CD14-positive monocyte (primary cell): ENCODE results near the gene LUZP1. TPM values are rescaled to one million over a fixed set of nuclear protein-coding genes. Genes with fewer than 3 reads are reported as not detected.

Source experiments
- DNase-seq, 3 donors: peaks; one replicate each; pipeline ENCODE4 v3.0.0-alpha.2; 2011 to 2022
- H2AFZ ChIP-seq: 2 replicates; pipeline ENCODE4 v1.6.0; 2012; ENCODE audit warnings: mild to moderate bottlenecking, low read depth, low read length, inconsistent platforms; ENCODE audit not compliant: insufficient read depth, poor library complexity, severe bottlenecking
- H3K27ac ChIP-seq, 2 donors: 1 replicate in 1 of 2; 2 replicates in 1 of 2; pipeline ENCODE4 v1.5.1; 2012 to 2013; ENCODE audit warnings: low read length in 2 of 2, control low read depth in 1 of 2, inconsistent platforms in 1 of 2, low read depth in 1 of 2, mild to moderate bottlenecking in 1 of 2
- H3K27me3 ChIP-seq, 2 donors: one replicate each; pipeline versions ENCODE4 v1.6.0 to v1.6.1; 2011 to 2013; ENCODE audit warnings: low read length in 2 of 2; ENCODE audit not compliant: control insufficient read depth in 2 of 2, insufficient read depth in 2 of 2
- H3K36me3 ChIP-seq, 2 donors: replicated peaks in 1 of 2; 1 replicate in 1 of 2; 2 replicates in 1 of 2; pipeline versions ENCODE4 v1.5.1 to v1.6.1; 2012 to 2013; ENCODE audit warnings: low read length in 2 of 2, control low read depth in 1 of 2, inconsistent platforms in 1 of 2, mild to moderate bottlenecking in 1 of 2; ENCODE audit not compliant: insufficient read depth in 2 of 2, control insufficient read depth in 1 of 2
- H3K4me1 ChIP-seq, 2 donors: 1 replicate in 1 of 2; 2 replicates in 1 of 2; pipeline versions ENCODE4 v1.5.1 to v1.6.1; 2012 to 2013; ENCODE audit warnings: low read length in 2 of 2, control low read depth in 1 of 2, inconsistent platforms in 1 of 2, mild to moderate bottlenecking in 1 of 2, moderate library complexity in 1 of 2; ENCODE audit not compliant: insufficient read depth in 2 of 2, control insufficient read depth in 1 of 2
- H3K4me2 ChIP-seq: replicated peaks from 2 replicates; pipeline ENCODE3; 2012; ENCODE audit warnings: low read length, moderate library complexity, mild to moderate bottlenecking; ENCODE audit not compliant: poor library complexity, severe bottlenecking; ENCODE audit errors: extremely low read depth
- H3K4me3 ChIP-seq, 3 experiments: fragments of 200-600 bp in 1 of 3; sonication (generic) in 1 of 3; replicated peaks in 1 of 3; 1 replicate in 2 of 3; 2 replicates in 1 of 3; pipeline ENCODE4 v1.5.1; 2011 to 2013; ENCODE audit warnings: low read length in 3 of 3, mild to moderate bottlenecking in 3 of 3, control low read depth in 2 of 3, low read depth in 2 of 3, inconsistent platforms in 1 of 3, moderate library complexity in 1 of 3
- H3K79me2 ChIP-seq: 2 replicates; pipeline ENCODE4 v1.6.0; 2012; ENCODE audit warnings: mild to moderate bottlenecking, control low read depth, inconsistent platforms, low read length, moderate library complexity; ENCODE audit not compliant: insufficient read depth
- H3K9ac ChIP-seq: 2 replicates; pipeline ENCODE4 v1.6.0; 2017; ENCODE audit warnings: low read length, mild to moderate bottlenecking; ENCODE audit not compliant: insufficient read depth, poor library complexity, severe bottlenecking
- H3K9me3 ChIP-seq, 2 donors: replicated peaks in 1 of 2; 1 replicate in 1 of 2; 2 replicates in 1 of 2; pipeline versions ENCODE4 v1.5.1 to v1.6.1; 2012 to 2013; ENCODE audit warnings: low read length in 2 of 2, control low read depth in 1 of 2; ENCODE audit not compliant: control insufficient read depth in 1 of 2, insufficient read depth in 1 of 2
- H4K20me1 ChIP-seq: 2 replicates; pipeline ENCODE4 v1.6.0; 2012; ENCODE audit warnings: mild to moderate bottlenecking, low read length, control low read depth, moderate library complexity; ENCODE audit not compliant: insufficient read depth
- H3K27ac Mint-ChIP-seq, 7 donors: one replicate each; pipeline ENCODE4 v1.8.0; 2020; ENCODE audit warnings: mild to moderate bottlenecking in 7 of 7, mixed read lengths in 7 of 7, moderate library complexity in 6 of 7, inconsistent platforms in 2 of 7
- H3K27me3 Mint-ChIP-seq, 3 donors: one replicate each; pipeline ENCODE4 v1.8.0; 2021 to 2022; ENCODE audit warnings: low read depth in 3 of 3, mild to moderate bottlenecking in 3 of 3, mixed read lengths in 3 of 3, moderate library complexity in 3 of 3, inconsistent platforms in 1 of 3
- H3K36me3 Mint-ChIP-seq, 2 donors: one replicate each; pipeline ENCODE4 v1.8.0; 2020; ENCODE audit warnings: mixed read lengths in 2 of 2, inconsistent platforms in 1 of 2, mild to moderate bottlenecking in 1 of 2
- H3K4me1 Mint-ChIP-seq: one replicate; pipeline ENCODE4 v1.8.0; 2020; ENCODE audit warnings: mild to moderate bottlenecking, mixed read lengths
- H3K4me3 Mint-ChIP-seq, 2 donors: one replicate each; pipeline ENCODE4 v1.8.0; 2020; ENCODE audit warnings: mild to moderate bottlenecking in 2 of 2, mixed read lengths in 2 of 2, moderate library complexity in 1 of 2
- H3K9me3 Mint-ChIP-seq, 7 donors: one replicate each; pipeline ENCODE4 v1.8.0; 2020 to 2022; ENCODE audit warnings: mixed read lengths in 7 of 7, mild to moderate bottlenecking in 6 of 7, moderate library complexity in 6 of 7, inconsistent platforms in 2 of 7
- whole genome bisulfite sequencing: methylation state at CpG from one replicate; pipeline ENCODE4 v1.1.5; 2013; ENCODE audit warnings: missing lambda C conversion rate; ENCODE audit not compliant: insufficient coverage; 5-methylcytosine and 5-hydroxymethylcytosine counted together
- intact Hi-C, 2 donors: fragments of 100-400 bp; cut with micrococcal nuclease; formaldehyde crosslinking; loops; one replicate each; pipeline versions ENCODE4 v1.15.0 to v1.15.1; 2023
- polyA plus RNA-seq, 3 donors: library from polyadenylated mRNA; depleted of rRNA in 1 of 3; unstranded in 2 of 3; stranded (reverse) in 1 of 3; fragments of 300-500 nt in 2 of 3; fragments of >200 nt in 1 of 3; fragmentation: Illumina TruSeq in 2 of 3; gene quantifications; 1 replicate in 2 of 3; 2 replicates in 1 of 3; pipeline ENCODE4 v1.2.3, GENCODE V29; 2012 to 2021
- TF ChIP-seq, protein P1 (sequence below): fragments of 200-600 bp; IDR thresholded peaks from one replicate; pipeline ENCODE4 v1.8.0; 2022; ENCODE audit warnings: antibody characterized with exemption, mild to moderate bottlenecking

Gene LUZP1
- polyA plus RNA-seq, 3 donors = 4.4 to 8.7 (median 5.8) TPM

DNA sequence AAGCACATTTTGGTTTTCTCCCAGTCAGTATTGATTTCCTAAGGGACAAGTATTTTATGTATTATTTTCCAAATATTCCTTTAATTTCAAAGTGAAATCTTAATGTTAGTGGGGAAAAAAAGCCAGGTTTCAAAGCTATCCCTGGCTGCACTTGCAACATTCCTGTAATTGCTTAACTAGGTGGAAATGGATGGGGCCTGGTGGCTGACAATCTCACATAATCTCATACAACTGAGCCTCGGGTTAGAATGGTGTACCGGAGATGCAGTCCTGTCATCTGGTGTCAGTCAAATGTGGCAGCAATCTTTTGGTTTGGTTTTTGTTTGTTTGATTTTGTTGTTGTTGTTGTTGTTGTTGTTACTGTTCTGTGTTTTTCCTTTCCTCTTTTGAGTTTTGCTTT, 103.3 kb downstream of the LUZP1 start:
- Mint-ChIP-seq H3K4me1 (no peaks in the 10 kb centered on the region), H3K36me3 (peaks cover 74 to 82% of the 10 kb centered on the region in 2 donors), H3K27me3 (no peaks in the 10 kb centered on the region), H3K4me3 (no peak overlapping the region), H3K9me3 (no peaks in the 10 kb centered on the region), H3K27ac (no peak overlapping the region)
- Histone ChIP-seq H3K27me3 (no peaks in the 10 kb centered on the region), H4K20me1 (no peaks in the 10 kb centered on the region), H3K9me3 (no peaks in the 10 kb centered on the region), H3K4me1 (no peaks in the 10 kb centered on the region), H3K79me2 (no peaks in the 10 kb centered on the region), H3K4me2 (no peak overlapping the region), H3K9ac (no peak overlapping the region), H3K4me3 (no peak overlapping the region), H3K27ac (no peak overlapping the region), H2AFZ (no peak overlapping the region), H3K36me3 (peaks cover 64 to 98% of the 10 kb centered on the region in 2 donors)
- no CpG with 5 or more reads among the region's 2 CpGs for WGBS
- TF ChIP-seq, protein P1, sequence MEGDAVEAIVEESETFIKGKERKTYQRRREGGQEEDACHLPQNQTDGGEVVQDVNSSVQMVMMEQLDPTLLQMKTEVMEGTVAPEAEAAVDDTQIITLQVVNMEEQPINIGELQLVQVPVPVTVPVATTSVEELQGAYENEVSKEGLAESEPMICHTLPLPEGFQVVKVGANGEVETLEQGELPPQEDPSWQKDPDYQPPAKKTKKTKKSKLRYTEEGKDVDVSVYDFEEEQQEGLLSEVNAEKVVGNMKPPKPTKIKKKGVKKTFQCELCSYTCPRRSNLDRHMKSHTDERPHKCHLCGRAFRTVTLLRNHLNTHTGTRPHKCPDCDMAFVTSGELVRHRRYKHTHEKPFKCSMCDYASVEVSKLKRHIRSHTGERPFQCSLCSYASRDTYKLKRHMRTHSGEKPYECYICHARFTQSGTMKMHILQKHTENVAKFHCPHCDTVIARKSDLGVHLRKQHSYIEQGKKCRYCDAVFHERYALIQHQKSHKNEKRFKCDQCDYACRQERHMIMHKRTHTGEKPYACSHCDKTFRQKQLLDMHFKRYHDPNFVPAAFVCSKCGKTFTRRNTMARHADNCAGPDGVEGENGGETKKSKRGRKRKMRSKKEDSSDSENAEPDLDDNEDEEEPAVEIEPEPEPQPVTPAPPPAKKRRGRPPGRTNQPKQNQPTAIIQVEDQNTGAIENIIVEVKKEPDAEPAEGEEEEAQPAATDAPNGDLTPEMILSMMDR = no peak
- intact Hi-C loops = no loop called here
- DNase-seq = no peak

DNA sequence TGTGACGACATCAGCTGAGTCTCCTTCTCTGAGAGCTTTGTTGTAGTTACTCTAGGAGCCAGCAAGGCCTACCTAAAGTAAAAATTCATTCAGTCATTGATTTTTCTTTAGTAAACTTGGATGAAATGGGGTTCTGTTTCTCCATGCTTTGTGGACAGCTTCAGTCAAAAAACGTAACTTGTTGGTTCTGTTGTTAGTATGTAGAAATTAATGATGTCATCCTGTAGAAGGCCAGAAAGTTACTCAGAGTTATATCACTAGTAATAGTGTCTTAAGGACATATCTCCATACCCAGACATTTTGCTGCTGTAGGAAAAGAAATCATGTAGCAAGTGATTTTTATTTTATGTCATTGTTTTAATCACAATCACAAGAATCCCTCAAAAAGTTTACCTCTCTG, 106.4 kb downstream of the LUZP1 start:
- Histone ChIP-seq H2AFZ (no peak overlapping the region), H3K27ac (no peak overlapping the region), H3K36me3 (peaks cover 69 to 98% of the 10 kb centered on the region in 2 donors), H3K4me1 (no peaks in the 10 kb centered on the region), H3K4me3 (no peak overlapping the region), H3K4me2 (no peak overlapping the region), H3K9ac (no peak overlapping the region), H3K79me2 (no peaks in the 10 kb centered on the region), H3K9me3 (no peaks in the 10 kb centered on the region), H4K20me1 (no peaks in the 10 kb centered on the region), H3K27me3 (no peaks in the 10 kb centered on the region)
- WGBS = 100% methylated on average over 1 of the region's 2 CpGs
- Mint-ChIP-seq H3K27ac (no peak overlapping the region), H3K9me3 (no peaks in the 10 kb centered on the region), H3K4me1 (no peaks in the 10 kb centered on the region), H3K27me3 (no peaks in the 10 kb centered on the region), H3K36me3 (peaks cover 78 to 88% of the 10 kb centered on the region in 2 donors), H3K4me3 (no peak overlapping the region)
- TF ChIP-seq, protein P1 = no peak
- intact Hi-C loops = no loop called here
- DNase-seq = no peak
